ENCODE measurements around the gene CYP2U1.
"Not testable (repeated sequence)": the region's sequence is repeated elsewhere in the genome, so short reads cannot be mapped to it uniquely, and the experiment has no call there.

CYP2U1 gene

DNA sequence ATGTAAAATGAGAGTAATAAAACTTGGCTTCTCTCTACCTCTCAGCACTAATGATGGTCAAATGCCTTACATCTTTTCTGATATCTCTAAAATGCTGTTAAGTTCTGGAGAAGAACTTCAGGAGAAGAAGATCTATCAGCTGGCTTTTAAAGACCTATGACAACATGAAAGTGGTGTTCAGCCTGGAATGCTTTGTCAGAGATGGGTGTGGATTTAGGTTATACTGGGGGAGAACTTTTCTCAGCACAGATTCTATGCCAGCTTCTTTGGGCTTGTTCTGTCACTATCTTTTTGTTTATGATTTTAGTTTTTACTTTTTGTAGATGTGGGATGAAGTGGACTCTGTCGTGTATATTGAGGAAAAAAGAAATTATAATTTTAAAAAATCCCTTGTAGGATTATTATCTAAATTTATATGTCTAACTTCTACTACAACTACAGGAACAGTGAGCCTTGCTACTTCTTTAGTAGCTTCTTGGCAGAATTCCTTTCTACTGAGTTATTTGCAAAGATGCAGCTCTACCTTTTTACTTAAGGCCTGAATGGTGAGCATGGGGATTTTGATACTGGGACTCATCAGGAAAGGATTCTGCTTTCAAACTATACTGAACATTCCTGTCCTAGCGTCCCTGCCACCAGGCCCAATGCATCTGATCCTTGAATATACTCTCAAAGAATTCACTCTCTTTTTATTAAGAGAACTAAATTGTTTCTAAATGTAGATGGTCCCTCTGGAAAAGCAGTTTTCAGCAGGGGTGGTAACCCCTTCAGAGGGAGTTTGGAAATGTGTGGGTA, 19.6 kb downstream of the CYP2U1 start:
- DNase-seq (ENCODE audit: insufficient read length, low spot score) (no peak), FAIRE-seq (no peak)
- TF ChIP-seq TAF1 (IDR thresholded peaks at IDR 0.05; ENCODE audit: low read depth, low read length): no peak

DNA sequence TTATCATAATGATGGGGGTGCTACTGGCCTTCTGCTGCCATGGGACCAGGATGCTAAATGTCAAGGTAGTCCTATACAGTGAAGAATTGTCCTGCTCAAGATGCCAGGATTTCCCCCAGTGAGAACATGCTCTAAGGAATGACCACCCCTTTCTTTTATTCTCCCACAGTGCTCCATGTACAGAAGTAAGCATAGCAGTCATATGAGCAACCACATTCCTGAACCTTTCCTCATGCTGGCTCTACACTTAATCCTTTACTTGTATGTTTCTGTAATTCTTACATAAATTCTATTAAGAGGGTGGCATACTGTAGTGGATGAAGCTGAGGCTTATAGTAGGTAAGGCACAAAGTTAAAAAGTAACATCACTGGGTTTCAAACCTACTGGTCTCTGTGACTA, 20.2 kb downstream of the CYP2U1 start:
- TF ChIP-seq SPI1 (IDR thresholded peaks at IDR 0.05; ENCODE audit: low read depth, low read length): no peak
- no peak for TF ChIP-seq POLR2A (IDR thresholded peaks at IDR 0.05; ENCODE audit: low read depth, low read length)
- no peak for FAIRE-seq
- DNase-seq (ENCODE audit: insufficient read length, low spot score): no peak

- no peak for DNase-seq (ENCODE audit: insufficient read length, low spot score)
- FAIRE-seq: no peak
- TF ChIP-seq PAX5 (IDR thresholded peaks at IDR 0.05; ENCODE audit: insufficient read depth, low read length, severe bottlenecking): no peak
- TF ChIP-seq TAF1 (IDR thresholded peaks at IDR 0.05; ENCODE audit: low read depth, low read length): no peak
- TF ChIP-seq POLR2A (IDR thresholded peaks at IDR 0.05; ENCODE audit: low read depth, low read length): no peak
- no peak for TF ChIP-seq SPI1 (IDR thresholded peaks at IDR 0.05; ENCODE audit: low read depth, low read length)
- no peak for TF ChIP-seq POLR2AphosphoS5 (IDR thresholded peaks at IDR 0.05; ENCODE audit: low read depth, low read length)
- no peak for TF ChIP-seq POU2F2 (IDR thresholded peaks at IDR 0.05; ENCODE audit: low read depth, low read length)
Observed at GRCh38 chr4:107956011-107956410, 24.7 kb downstream of the CYP2U1 start.

DNA sequence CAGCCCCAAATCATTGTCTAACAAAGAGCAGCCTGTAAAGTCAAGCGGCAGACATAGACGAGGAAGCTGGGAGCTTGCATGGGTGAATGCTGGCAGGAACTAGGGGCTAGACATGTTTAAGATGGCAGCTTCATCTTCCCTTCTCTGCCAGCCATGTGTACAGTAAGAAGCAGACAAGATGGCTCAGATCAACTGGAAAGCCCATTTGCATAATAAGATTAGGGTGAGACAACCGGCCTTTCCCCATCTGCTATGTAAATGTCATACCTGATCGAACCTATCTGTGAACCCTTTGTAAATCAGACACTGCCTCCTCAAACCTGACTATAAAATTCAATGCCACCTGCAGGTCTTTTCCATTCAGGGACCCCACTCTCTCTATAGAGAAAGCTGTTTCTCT, 35.6 kb downstream of the CYP2U1 start:
- no peak for TF ChIP-seq PAX5 (IDR thresholded peaks at IDR 0.05; ENCODE audit: insufficient read depth, low read length, severe bottlenecking)
- no peak for TF ChIP-seq POLR2AphosphoS5 (IDR thresholded peaks at IDR 0.05; ENCODE audit: low read depth, low read length)
- no peak for TF ChIP-seq POU2F2 (IDR thresholded peaks at IDR 0.05; ENCODE audit: low read depth, low read length)
- TF ChIP-seq SPI1 (IDR thresholded peaks at IDR 0.05; ENCODE audit: low read depth, low read length): no peak
- TF ChIP-seq TAF1 (IDR thresholded peaks at IDR 0.05; ENCODE audit: low read depth, low read length): no peak
- DNase-seq (ENCODE audit: insufficient read length, low spot score) (no peak), FAIRE-seq (no peak)

- not testable (repeated sequence) for FAIRE-seq; DNase-seq (ENCODE audit: insufficient read length, low spot score)
Observed at GRCh38 chr4:107967519-107967918, 36.2 kb downstream of the CYP2U1 start.

GRCh38 chr4:107967921-107968320, 36.6 kb downstream of the CYP2U1 start:
- not testable (repeated sequence) for FAIRE-seq

GRCh38 chr4:107970063-107970798, 38.9 kb downstream of the CYP2U1 start:
- DNase-seq (ENCODE audit: insufficient read length, low spot score): no peak
- FAIRE-seq: no peak
- TF ChIP-seq POLR2A (IDR thresholded peaks at IDR 0.05; ENCODE audit: low read depth, low read length) (no peak), PAX5 (IDR thresholded peaks at IDR 0.05; ENCODE audit: insufficient read depth, low read length, severe bottlenecking) (no peak), POLR2AphosphoS5 (IDR thresholded peaks at IDR 0.05; ENCODE audit: low read depth, low read length) (no peak), POU2F2 (IDR thresholded peaks at IDR 0.05; ENCODE audit: low read depth, low read length) (no peak), TAF1 (IDR thresholded peaks at IDR 0.05; ENCODE audit: low read depth, low read length) (no peak), SPI1 (IDR thresholded peaks at IDR 0.05; ENCODE audit: low read depth, low read length) (no peak)

More at GRCh38 chr4:107967921-107968320, 36.6 kb downstream of the CYP2U1 start:
- DNase-seq (ENCODE audit: insufficient read length, low spot score): not testable (repeated sequence)

GRCh38 chr4:107972605-107973004, 41.3 kb downstream of the CYP2U1 start:
- TF ChIP-seq TAF1 (IDR thresholded peaks at IDR 0.05; ENCODE audit: low read depth, low read length): no peak
- TF ChIP-seq PAX5 (IDR thresholded peaks at IDR 0.05; ENCODE audit: insufficient read depth, low read length, severe bottlenecking): no peak
- no peak for TF ChIP-seq POLR2AphosphoS5 (IDR thresholded peaks at IDR 0.05; ENCODE audit: low read depth, low read length)
- no peak for TF ChIP-seq SPI1 (IDR thresholded peaks at IDR 0.05; ENCODE audit: low read depth, low read length)
- no peak for TF ChIP-seq POLR2A (IDR thresholded peaks at IDR 0.05; ENCODE audit: low read depth, low read length)
- no peak for TF ChIP-seq POU2F2 (IDR thresholded peaks at IDR 0.05; ENCODE audit: low read depth, low read length)
- FAIRE-seq: no peak
- no peak for DNase-seq (ENCODE audit: insufficient read length, low spot score)

DNA sequence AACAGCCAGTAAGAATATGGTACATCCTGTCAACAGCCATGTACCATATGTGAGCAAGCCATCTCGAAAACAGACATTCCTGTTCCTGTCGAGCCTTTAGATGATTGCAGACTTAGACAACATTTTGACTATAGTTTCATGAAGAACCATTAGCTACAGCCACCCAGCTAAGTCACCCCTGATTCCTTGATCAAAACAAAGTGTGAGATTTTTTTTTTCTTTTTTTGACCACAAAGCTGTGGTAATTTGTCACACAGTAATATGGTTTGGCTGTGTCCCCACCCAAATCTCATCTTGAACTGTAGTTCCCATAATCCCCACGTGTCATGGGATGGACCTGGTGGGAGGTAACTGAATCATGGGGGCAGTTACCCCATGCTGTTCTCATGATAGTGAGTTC, 43.2 kb downstream of the CYP2U1 start:
- TF ChIP-seq POLR2A (IDR thresholded peaks at IDR 0.05; ENCODE audit: low read depth, low read length) (no peak), PAX5 (IDR thresholded peaks at IDR 0.05; ENCODE audit: insufficient read depth, low read length, severe bottlenecking) (no peak), POLR2AphosphoS5 (IDR thresholded peaks at IDR 0.05; ENCODE audit: low read depth, low read length) (no peak), TAF1 (IDR thresholded peaks at IDR 0.05; ENCODE audit: low read depth, low read length) (no peak), POU2F2 (IDR thresholded peaks at IDR 0.05; ENCODE audit: low read depth, low read length) (no peak), SPI1 (IDR thresholded peaks at IDR 0.05; ENCODE audit: low read depth, low read length) (no peak)
- no peak for DNase-seq (ENCODE audit: insufficient read length, low spot score)
- FAIRE-seq: no peak

- no peak for FAIRE-seq
- TF ChIP-seq PAX5 (IDR thresholded peaks at IDR 0.05; ENCODE audit: insufficient read depth, low read length, severe bottlenecking) (no peak), POLR2A (IDR thresholded peaks at IDR 0.05; ENCODE audit: low read depth, low read length) (no peak), POLR2AphosphoS5 (IDR thresholded peaks at IDR 0.05; ENCODE audit: low read depth, low read length) (no peak), SPI1 (IDR thresholded peaks at IDR 0.05; ENCODE audit: low read depth, low read length) (no peak), POU2F2 (IDR thresholded peaks at IDR 0.05; ENCODE audit: low read depth, low read length) (no peak), TAF1 (IDR thresholded peaks at IDR 0.05; ENCODE audit: low read depth, low read length) (no peak)
- no peak for DNase-seq (ENCODE audit: insufficient read length, low spot score)
Observed at GRCh38 chr4:107977482-107977881, 46.1 kb downstream of the CYP2U1 start.

All from GM12891 (cell line).